ENCODE results near the gene TSPAN9.

GRCh38 chr12:3200814-3201233, 123.6 kb downstream of the TSPAN9 start:
- TF ChIP-seq CTCF (IDR thresholded peaks at IDR 0.05) (no peak), POLR2A (IDR thresholded peaks at IDR 0.05) (no peak)

Measured in body of pancreas (tissue), 4 donors.